Fibroblast of pulmonary artery (primary cell): ENCODE results near the gene SCYGR4.

Experiments
- DNase-seq: peaks from one replicate; pipeline ENCODE4 v3.0.0-alpha.2; 2010; ENCODE audit warnings: low read depth
- H3K4me3 ChIP-seq: replicated peaks from 2 replicates; pipeline ENCODE4 v1.5.1; 2011; ENCODE audit warnings: low read depth, mild to moderate bottlenecking, control low read depth, low read length, moderate library complexity
- CTCF ChIP-seq: IDR thresholded peaks from 2 replicates; pipeline ENCODE4 v1.5.1; 2011; ENCODE audit warnings: mild to moderate bottlenecking, control low read depth, low read length, inconsistent platforms; ENCODE audit errors: missing control alignments

SCYGR4 gene

GRCh38 chr2:227623226-227623625 is 5.9 kb downstream of the SCYGR4 start:
- TF ChIP-seq CTCF = no peak
- peak; percentile 82 for DNase-seq
- H3K4me3 ChIP-seq = no peak overlapping the region

- DNase-seq = no peak
- TF ChIP-seq CTCF = no peak
Measured at GRCh38 chr2:227625420-227625819, 8.1 kb downstream of the SCYGR4 start.

GRCh38 chr2:227626580-227627151 is 9.4 kb downstream of the SCYGR4 start:
- TF ChIP-seq CTCF = no peak

More at GRCh38 chr2:227625420-227625819, 8.1 kb downstream of the SCYGR4 start:
- H3K4me3 ChIP-seq = no peak overlapping the region

GRCh38 chr2:227627769-227628168 is 10.5 kb downstream of the SCYGR4 start:
- no peak for DNase-seq
- no peak overlapping the region for H3K4me3 ChIP-seq
- no peak for TF ChIP-seq CTCF

More at GRCh38 chr2:227626580-227627151, 9.4 kb downstream of the SCYGR4 start:
- H3K4me3 ChIP-seq = no peak overlapping the region
- DNase-seq = no peak

- DNase-seq = no peak
- no peak for TF ChIP-seq CTCF
- H3K4me3 ChIP-seq = no peak overlapping the region
Measured at GRCh38 chr2:227629435-227629834, 12.1 kb downstream of the SCYGR4 start.

- DNase-seq = no peak
- H3K4me3 ChIP-seq = no peak overlapping the region
- no peak for TF ChIP-seq CTCF
Measured at GRCh38 chr2:227630322-227630721, 13.0 kb downstream of the SCYGR4 start.

GRCh38 chr2:227632827-227633226 is 15.5 kb downstream of the SCYGR4 start:
- no peak overlapping the region for H3K4me3 ChIP-seq
- DNase-seq = no peak
- no peak for TF ChIP-seq CTCF
